ENCODE measurements around the gene RWDD3. TPM values are rescaled to one million over a fixed set of nuclear protein-coding genes. Genes with fewer than 3 reads are reported as not detected.

Gene RWDD3
- total RNA-seq, 6 donors from 2014 or later = 4.1 to 18.9 (median 10.4) TPM

DNA sequence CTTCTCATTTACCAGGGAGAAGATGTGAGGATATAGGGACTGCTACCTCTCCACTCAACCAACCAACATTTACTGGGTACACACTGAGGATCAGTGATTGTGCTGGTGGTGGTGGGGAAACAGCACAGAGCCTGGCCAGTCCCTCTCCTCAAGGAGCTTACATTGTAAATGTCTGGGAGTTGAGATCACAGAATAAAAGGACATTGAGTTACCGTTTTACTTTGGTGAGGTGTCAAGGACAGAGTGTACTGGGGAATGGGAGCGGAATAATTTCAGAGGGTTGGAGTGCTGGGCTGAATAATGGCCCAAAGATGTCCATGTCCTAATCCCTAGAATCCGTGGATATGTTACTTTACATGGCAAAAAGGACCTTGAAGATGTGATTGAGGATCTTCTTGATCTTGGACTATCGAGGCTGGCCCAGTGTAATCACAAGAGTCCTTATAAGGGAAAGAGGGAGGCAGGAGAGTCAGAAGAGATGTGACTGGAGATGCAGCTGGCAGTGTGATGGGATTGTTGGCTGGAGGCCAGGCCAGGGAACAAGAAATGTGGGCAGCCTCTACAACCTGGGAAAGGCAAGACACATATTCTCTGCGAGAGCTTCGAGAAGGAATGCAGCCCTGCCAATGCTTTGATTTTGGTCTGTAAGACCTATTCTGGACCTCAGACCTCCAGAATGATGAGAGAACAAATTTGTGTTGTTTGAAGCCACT is 26.6 kb upstream of the RWDD3 start:
- no peaks in the 10 kb centered on the region for H3K27me3 ChIP-seq
- no peaks in the 10 kb centered on the region for H3K4me1 ChIP-seq
- H3K36me3 ChIP-seq = no peaks in the 10 kb centered on the region
- ATAC-seq (ENCODE audit: low FRiP score in 2 of 2) (no peak), DNase-seq (no peak)
- H3K4me3 ChIP-seq = no peak overlapping the region
- TF ChIP-seq CTCF (IDR thresholded peaks at IDR 0.05) (no peak), EP300 (IDR thresholded peaks at IDR 0.05) (no peak), POLR2AphosphoS5 (IDR thresholded peaks at IDR 0.05) (no peak), POLR2A (IDR thresholded peaks at IDR 0.05) (no peak)
- H3K27ac ChIP-seq = no peak overlapping the region
- no peaks in the 10 kb centered on the region for H3K9me3 ChIP-seq
- WGBS, 2 donors = 76% methylated on average over 6 of the region's 6 CpGs

DNA sequence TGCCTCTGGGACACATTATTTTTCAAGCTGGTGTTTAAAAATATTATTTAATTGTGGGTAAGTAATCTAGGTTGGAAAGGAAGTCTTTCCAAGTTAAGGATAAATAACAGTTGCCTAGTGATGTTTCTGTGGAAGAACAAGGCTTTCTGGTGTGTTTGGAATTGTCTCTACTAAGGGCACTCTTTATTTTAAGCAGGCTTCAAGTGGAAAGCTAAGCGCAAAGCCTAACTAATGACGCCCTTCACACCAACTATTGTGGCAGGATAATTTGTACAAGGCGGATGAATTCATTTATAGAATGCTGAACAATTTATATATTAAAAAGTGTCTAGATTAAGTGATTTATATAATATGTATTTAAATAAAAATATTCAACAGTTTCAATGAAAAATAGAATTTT is 25.1 kb upstream of the RWDD3 start:
- no peaks in the 10 kb centered on the region for H3K4me1 ChIP-seq
- ATAC-seq (ENCODE audit: low FRiP score in 2 of 2) (no peak), DNase-seq (no peak)
- no peaks in the 10 kb centered on the region for H3K36me3 ChIP-seq
- 62 to 67% methylated on average over 3 of the region's 3 CpGs for WGBS, 2 donors
- TF ChIP-seq CTCF (IDR thresholded peaks at IDR 0.05) (no peak), POLR2AphosphoS5 (IDR thresholded peaks at IDR 0.05) (no peak), EP300 (IDR thresholded peaks at IDR 0.05) (no peak), POLR2A (IDR thresholded peaks at IDR 0.05) (no peak)
- no peaks in the 10 kb centered on the region for H3K27me3 ChIP-seq
- H3K27ac ChIP-seq = no peak overlapping the region
- H3K9me3 ChIP-seq = no peaks in the 10 kb centered on the region
- H3K4me3 ChIP-seq = no peak overlapping the region

DNA sequence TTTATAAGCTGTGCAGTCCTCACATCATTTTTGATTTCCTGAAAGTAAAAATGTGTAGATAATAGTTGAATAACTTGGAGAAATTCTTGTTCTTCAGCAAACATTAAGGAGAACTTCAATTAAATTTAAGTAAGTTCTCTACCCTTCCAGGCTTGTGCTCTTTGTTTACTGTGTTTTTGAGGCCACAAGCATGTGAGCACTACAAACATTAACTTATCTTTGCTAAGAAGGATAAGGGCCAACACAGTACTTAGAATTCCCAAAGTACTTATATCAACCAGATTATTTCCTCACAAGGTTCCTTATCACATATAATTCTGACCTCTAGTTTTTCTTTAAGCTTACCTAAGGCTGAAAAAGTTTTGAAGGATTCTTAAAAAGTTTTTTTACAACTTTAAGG is 24.7 kb upstream of the RWDD3 start:
- no peak overlapping the region for H3K27ac ChIP-seq
- ATAC-seq (ENCODE audit: low FRiP score in 2 of 2) (peak in 1 of 2 donors; percentile 55), DNase-seq (no peak)
- H3K27me3 ChIP-seq = no peaks in the 10 kb centered on the region
- TF ChIP-seq CTCF (IDR thresholded peaks at IDR 0.05) = no peak
- no peak for TF ChIP-seq POLR2A (IDR thresholded peaks at IDR 0.05)
- TF ChIP-seq EP300 (IDR thresholded peaks at IDR 0.05) = no peak
- no peak for TF ChIP-seq POLR2AphosphoS5 (IDR thresholded peaks at IDR 0.05)
- H3K4me1 ChIP-seq = no peaks in the 10 kb centered on the region
- no peaks in the 10 kb centered on the region for H3K9me3 ChIP-seq
- no peak overlapping the region for H3K4me3 ChIP-seq
- no peaks in the 10 kb centered on the region for H3K36me3 ChIP-seq

- Histone ChIP-seq H3K36me3 (no peaks in the 10 kb centered on the region), H3K4me3 (no peak overlapping the region), H3K27ac (no peak overlapping the region), H3K9me3 (no peaks in the 10 kb centered on the region), H3K4me1 (no peaks in the 10 kb centered on the region), H3K27me3 (no peaks in the 10 kb centered on the region)
- TF ChIP-seq EP300 (IDR thresholded peaks at IDR 0.05) = no peak
- 87 to 90% methylated on average over 3 to 14 of the region's 14 CpGs for WGBS, 2 donors
- ATAC-seq (ENCODE audit: low FRiP score in 2 of 2) = no peak
- peak in 1 of 2 donors; percentile 51 for DNase-seq
These were observed 17.6 kb upstream of the RWDD3 start for GRCh38 chr1:95216292-95216990.

DNA sequence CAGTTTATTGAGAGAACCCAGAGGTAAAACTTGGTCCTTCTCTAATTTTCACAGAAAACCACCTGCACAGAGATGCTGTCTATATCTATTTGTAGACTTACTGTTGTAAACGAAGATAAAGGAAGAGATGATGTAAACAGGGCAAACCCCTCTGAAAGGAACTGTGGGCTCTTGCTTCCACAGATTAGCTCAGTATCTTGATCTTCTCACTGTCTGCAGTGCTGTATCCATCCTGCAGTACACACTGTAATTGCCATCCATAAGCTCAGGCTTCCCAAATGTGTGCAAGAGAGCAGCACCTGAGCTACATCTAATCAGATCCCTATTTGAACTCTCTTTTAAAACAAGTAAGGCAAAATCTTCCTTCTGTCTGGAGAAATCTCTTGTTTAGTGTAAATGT is 16.6 kb upstream of the RWDD3 start:
- ATAC-seq (ENCODE audit: low FRiP score in 2 of 2) = no peak
- DNase-seq = no peak
- no peaks in the 10 kb centered on the region for H3K4me1 ChIP-seq
- TF ChIP-seq CTCF (IDR thresholded peaks at IDR 0.05) (no peak), EP300 (IDR thresholded peaks at IDR 0.05) (no peak), POLR2A (IDR thresholded peaks at IDR 0.05) (no peak), POLR2AphosphoS5 (IDR thresholded peaks at IDR 0.05) (no peak)
- H3K4me3 ChIP-seq = no peak overlapping the region
- WGBS, 2 donors = 63 to 70% methylated on average over 1 of the region's 1 CpG
- no peaks in the 10 kb centered on the region for H3K36me3 ChIP-seq
- no peaks in the 10 kb centered on the region for H3K9me3 ChIP-seq
- no peaks in the 10 kb centered on the region for H3K27me3 ChIP-seq
- no peak overlapping the region for H3K27ac ChIP-seq
